ENCODE measurements around the gene FUT1. TPM values are rescaled to one million over a fixed set of nuclear protein-coding genes. Genes with fewer than 3 reads are reported as not detected.

The FUT1 gene
- total RNA-seq, 2 experiments from 2014 or later = 0.03 TPM; not detected in 1

GRCh38 chr19:48739404-48740163 lies 12.9 kb downstream of the FUT1 start:
- TF ChIP-seq EZH2phosphoT487 (IDR thresholded peaks at IDR 0.05; ENCODE audit: borderline replicate concordance, low read depth, low read length) = no peak
- no peak for TF ChIP-seq CTCF (conservative IDR thresholded peaks at IDR 0.05; ENCODE audit: low read length)
- POLR2A ChIA-PET = no interaction called here
- H2AFZ ChIP-seq (ENCODE audit: low read length) = no peak overlapping the region
- CTCF ChIA-PET (ENCODE audit: unreplicated experiment) = interaction anchor here (0.6 kb wide), 1 partner anchor 73 kb away, joined by 7 read pairs; no protein-coding TSS in a partner anchor
- no peak for DNase-seq (ENCODE audit: low spot score)
- H3K4me2 ChIP-seq (ENCODE audit: low read length) = peak overlapping the region; percentile 41; the same call in 1 of the 2 replicates
- H3K36me3 ChIP-seq (ENCODE audit: insufficient read depth, low read length) = no peaks in the 10 kb centered on the region
- H3K9me2 ChIP-seq (ENCODE audit: insufficient read depth, low read length) = no peaks in the 10 kb centered on the region
- no peaks in the 10 kb centered on the region for H4K20me1 ChIP-seq (ENCODE audit: insufficient read depth, low read length)
- no peak overlapping the region for H3K4me3 ChIP-seq (ENCODE audit: low read depth, low read length, poor library complexity, severe bottlenecking)
- H3K27ac ChIP-seq (ENCODE audit: low read depth, low read length, poor library complexity, severe bottlenecking) = no peak overlapping the region
- no TSS peak for BruUV-seq (replicated peaks)
- no peaks in the 10 kb centered on the region for H3K9me3 ChIP-seq (ENCODE audit: low read length)
- intact Hi-C loops (cut with micrococcal nuclease; ENCODE audit: unreplicated experiment) = loop anchor here (2.0 to 5.0 kb wide), 2 partner anchors 25 to 92 kb away; partner anchors contain the start of gene CA11
- H3K79me2 ChIP-seq (ENCODE audit: insufficient read depth, low read depth, low read length) = no peaks in the 10 kb centered on the region
- H3K4me1 ChIP-seq (ENCODE audit: insufficient read depth, low read length, poor library complexity, severe bottlenecking) = peaks cover 20% of the 10 kb centered on the region

GRCh38 chr19:48738557-48739403 lies 13.7 kb downstream of the FUT1 start:
- no peaks in the 10 kb centered on the region for H3K9me2 ChIP-seq (ENCODE audit: insufficient read depth, low read length)
- peak; percentile 87 for DNase-seq (ENCODE audit: low spot score)
- no peak overlapping the region for H3K4me3 ChIP-seq (ENCODE audit: low read depth, low read length, poor library complexity, severe bottlenecking)
- peaks cover 20% of the 10 kb centered on the region for H3K4me1 ChIP-seq (ENCODE audit: insufficient read depth, low read length, poor library complexity, severe bottlenecking)
- ChIA-PET POLR2A (no interaction called here), CTCF (ENCODE audit: unreplicated experiment) (no interaction called here)
- peak overlapping the region; percentile 49; the same call in 1 of the 2 replicates for H3K4me2 ChIP-seq (ENCODE audit: low read length)
- no peak overlapping the region for H2AFZ ChIP-seq (ENCODE audit: low read length)
- H4K20me1 ChIP-seq (ENCODE audit: insufficient read depth, low read length) = no peaks in the 10 kb centered on the region
- no peak for TF ChIP-seq EZH2phosphoT487 (IDR thresholded peaks at IDR 0.05; ENCODE audit: borderline replicate concordance, low read depth, low read length)
- TF ChIP-seq CTCF (conservative IDR thresholded peaks at IDR 0.05; ENCODE audit: low read length) = peak; percentile 53; the same call in 1 of the 2 replicates
- H3K9me3 ChIP-seq (ENCODE audit: low read length) = no peaks in the 10 kb centered on the region
- no peaks in the 10 kb centered on the region for H3K36me3 ChIP-seq (ENCODE audit: insufficient read depth, low read length)
- no peak overlapping the region for H3K27ac ChIP-seq (ENCODE audit: low read depth, low read length, poor library complexity, severe bottlenecking)
- BruUV-seq (replicated peaks) = no TSS peak
- no peaks in the 10 kb centered on the region for H3K79me2 ChIP-seq (ENCODE audit: insufficient read depth, low read depth, low read length)
- intact Hi-C loops (cut with micrococcal nuclease; ENCODE audit: unreplicated experiment) = loop anchor here (1.0 to 5.0 kb wide), 3 partner anchors 24 to 91 kb away; partner anchors contain the start of gene CA11
